ENCODE measurements around the gene RPS6KA5. TPM values are rescaled to one million over a fixed set of nuclear protein-coding genes. Genes with fewer than 3 reads are reported as not detected.
"Not testable (repeated sequence)": the region's sequence is repeated elsewhere in the genome, so short reads cannot be mapped to it uniquely, and the experiment has no call there.

Gene RPS6KA5
- polyA plus RNA-seq, 1 experiment, result 0.22 TPM

- no peaks in the 10 kb centered on the region for H3K36me3 ChIP-seq (ENCODE audit: control insufficient read depth, insufficient read depth, low read length)
- H3K27me3 ChIP-seq (ENCODE audit: control insufficient read depth, insufficient read depth, low read length), result no peaks in the 10 kb centered on the region
- CTCF ChIA-PET, result interaction anchor here (1.0 kb wide), 1 partner anchor 143 kb away, joined by 3 read pairs; no protein-coding TSS in a partner anchor
- no peak overlapping the region for H3K4me3 ChIP-seq (ENCODE audit: low read depth, low read length)
- no peak for DNase-seq (ENCODE audit: low read depth)
- POLR2A ChIA-PET, result no interaction called here
- no peak for TF ChIP-seq CTCF (IDR thresholded peaks at IDR 0.05; ENCODE audit: insufficient read depth, low read depth, low read length)
Measured at GRCh38 chr14:91029456-91030217, 30.8 kb downstream of the RPS6KA5 start.

DNA sequence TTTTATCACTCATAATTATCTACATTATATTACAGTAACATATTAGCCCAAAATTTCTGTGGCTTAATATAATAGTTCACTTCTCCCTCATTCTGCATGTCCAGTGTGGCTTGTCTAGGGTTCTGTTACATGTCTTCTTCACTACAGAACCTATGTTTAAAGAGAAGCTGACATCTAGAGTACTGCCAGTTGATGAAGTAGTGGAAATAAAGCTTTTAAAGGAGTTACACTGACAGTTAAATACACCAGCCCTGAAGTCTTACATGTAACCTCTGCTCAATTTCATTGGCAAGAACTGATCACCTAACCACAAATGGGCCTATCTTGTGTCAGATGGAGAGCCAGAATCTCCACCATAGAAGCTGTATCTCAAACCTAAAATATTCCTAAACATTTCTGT, 32.9 kb downstream of the RPS6KA5 start:
- CTCF ChIA-PET, result interaction anchor here (0.6 kb wide), 1 partner anchor 134 kb away, joined by 3 read pairs; no protein-coding TSS in a partner anchor
- DNase-seq (ENCODE audit: low read depth), result no peak
- H3K4me3 ChIP-seq (ENCODE audit: low read depth, low read length), result no peak overlapping the region
- no peak for TF ChIP-seq CTCF (IDR thresholded peaks at IDR 0.05; ENCODE audit: insufficient read depth, low read depth, low read length)
- POLR2A ChIA-PET, result no interaction called here
- H3K27me3 ChIP-seq (ENCODE audit: control insufficient read depth, insufficient read depth, low read length), result no peaks in the 10 kb centered on the region
- no peaks in the 10 kb centered on the region for H3K36me3 ChIP-seq (ENCODE audit: control insufficient read depth, insufficient read depth, low read length)

DNA sequence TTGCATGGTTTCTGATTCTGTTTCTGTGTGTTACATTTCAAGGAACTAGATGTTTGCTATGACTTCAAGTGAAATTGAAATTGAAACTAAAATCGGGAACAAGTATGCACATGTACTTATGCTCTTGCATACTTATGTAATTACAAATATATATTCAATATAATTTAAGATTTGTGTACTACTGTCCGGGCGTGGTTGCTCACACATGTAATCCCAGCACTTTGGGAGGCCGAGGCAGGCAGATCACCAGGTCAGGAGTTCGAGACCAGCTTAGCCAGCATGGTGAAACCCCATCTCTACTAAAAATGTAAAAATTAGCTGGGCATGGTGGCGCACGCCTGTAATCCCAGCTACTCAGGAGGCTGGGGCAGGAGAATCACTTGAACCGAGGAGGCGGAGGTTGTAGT, 37.8 kb downstream of the RPS6KA5 start:
- H3K36me3 ChIP-seq (ENCODE audit: control insufficient read depth, insufficient read depth, low read length); CTCF ChIA-PET; POLR2A ChIA-PET; H3K4me3 ChIP-seq (ENCODE audit: low read depth, low read length); DNase-seq (ENCODE audit: low read depth); H3K27me3 ChIP-seq (ENCODE audit: control insufficient read depth, insufficient read depth, low read length): not testable (repeated sequence)

GRCh38 chr14:91021991-91022621, 38.3 kb downstream of the RPS6KA5 start:
- Histone ChIP-seq H3K4me3 (ENCODE audit: low read depth, low read length) (no peak overlapping the region), H3K36me3 (ENCODE audit: control insufficient read depth, insufficient read depth, low read length) (no peaks in the 10 kb centered on the region), H3K27me3 (ENCODE audit: control insufficient read depth, insufficient read depth, low read length) (no peaks in the 10 kb centered on the region)
- no peak for TF ChIP-seq CTCF (IDR thresholded peaks at IDR 0.05; ENCODE audit: insufficient read depth, low read depth, low read length)
- POLR2A ChIA-PET, result no interaction called here
- no peak for DNase-seq (ENCODE audit: low read depth)
- CTCF ChIA-PET, result interaction anchor here (0.6 kb wide), 1 partner anchor 151 kb away, joined by 3 read pairs; no protein-coding TSS in a partner anchor

DNA sequence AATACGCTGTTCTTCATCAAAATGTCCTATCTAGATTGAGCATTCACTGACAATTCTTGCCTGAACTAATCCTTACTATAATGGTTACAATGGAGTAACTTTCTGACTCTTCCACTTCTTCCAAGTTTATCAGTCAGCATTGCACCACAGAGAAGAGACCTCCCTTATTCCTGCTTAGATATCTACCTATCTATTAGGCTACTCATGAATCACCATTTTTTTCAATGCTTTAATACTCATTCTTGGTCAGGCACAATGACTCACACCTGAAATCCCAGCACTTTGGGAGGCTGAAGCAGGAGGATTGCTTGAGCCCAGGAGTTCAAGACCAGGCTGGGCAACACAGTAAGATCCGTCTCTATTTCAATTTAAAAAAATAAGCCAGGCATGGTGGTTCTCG, 39.3 kb downstream of the RPS6KA5 start:
- no peaks in the 10 kb centered on the region for H3K36me3 ChIP-seq (ENCODE audit: control insufficient read depth, insufficient read depth, low read length)
- TF ChIP-seq CTCF (IDR thresholded peaks at IDR 0.05; ENCODE audit: insufficient read depth, low read depth, low read length), result no peak
- H3K4me3 ChIP-seq (ENCODE audit: low read depth, low read length), result no peak overlapping the region
- H3K27me3 ChIP-seq (ENCODE audit: control insufficient read depth, insufficient read depth, low read length), result no peaks in the 10 kb centered on the region
- POLR2A ChIA-PET, result no interaction called here
- DNase-seq (ENCODE audit: low read depth), result no peak
- CTCF ChIA-PET, result interaction anchor here (0.6 kb wide), 1 partner anchor 152 kb away, joined by 3 read pairs; no protein-coding TSS in a partner anchor
